NT2/D1 (cell line): ENCODE data around the gene GAGE12H.
"Not testable (repeated sequence)": the region's sequence is repeated elsewhere in the genome, so short reads cannot be mapped to it uniquely, and the experiment has no call there.

Experiments used
- DNase-seq: peaks from one replicate; pipeline ENCODE4 v3.0.0-alpha.2; 2011; ENCODE audit warnings: low read depth, low spot score
- H3K27me3 ChIP-seq: 2 replicates; pipeline ENCODE4 v1.6.0; 2011; ENCODE audit warnings: mild to moderate bottlenecking; ENCODE audit not compliant: insufficient read length, insufficient read depth
- H3K36me3 ChIP-seq: 2 replicates; pipeline ENCODE4 v1.6.1; 2011; ENCODE audit warnings: mild to moderate bottlenecking, low read length, mixed read lengths; ENCODE audit not compliant: insufficient read depth, insufficient read length
- H3K4me1 ChIP-seq: 2 replicates; pipeline ENCODE4 v1.5.1; 2011; ENCODE audit not compliant: insufficient read depth, insufficient read length
- H3K4me3 ChIP-seq: 2 replicates; pipeline ENCODE4 v1.5.1; 2011; ENCODE audit warnings: low read depth; ENCODE audit not compliant: insufficient read length
- H3K9ac ChIP-seq: 2 replicates; pipeline ENCODE4 v1.6.0; 2011; ENCODE audit warnings: low read depth; ENCODE audit not compliant: insufficient read length
- H3K9me3 ChIP-seq: 2 replicates; pipeline ENCODE4 v1.5.1; 2011; ENCODE audit warnings: mild to moderate bottlenecking, low read length; ENCODE audit not compliant: insufficient read depth

GAGE12H gene, protein sequence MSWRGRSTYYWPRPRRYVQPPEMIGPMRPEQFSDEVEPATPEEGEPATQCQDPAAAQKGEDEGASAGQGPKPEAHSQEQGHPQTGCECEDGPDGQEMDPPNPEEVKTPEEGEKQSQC

DNA sequence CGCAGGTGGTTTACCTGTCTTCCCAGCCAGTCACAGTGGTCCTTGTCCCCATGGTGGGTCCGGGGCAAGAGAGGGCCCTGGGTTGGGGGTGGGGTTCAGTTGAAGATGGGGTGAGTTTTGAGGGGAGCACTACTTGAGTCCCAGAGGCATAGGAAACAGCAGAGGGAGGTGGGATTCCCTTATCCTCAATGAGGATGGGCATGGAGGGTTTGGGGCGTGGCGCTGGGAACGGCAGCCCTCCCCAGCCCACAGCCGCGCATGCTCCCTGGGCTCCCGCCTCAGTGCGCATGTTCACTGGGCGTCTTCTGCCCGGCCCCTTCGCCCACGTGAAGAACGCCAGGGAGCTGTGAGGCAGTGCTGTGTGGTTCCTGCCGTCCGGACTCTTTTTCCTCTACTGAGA is at the start of gene GAGE12H:
Gene GAGE12H (plus strand): TSS at position 301 of the 400 bp plus-strand sequence. CDS start 1,155 bp downstream, outside the sequence.
- DNase-seq, H3K4me1 ChIP-seq, H3K9ac ChIP-seq, H3K4me3 ChIP-seq, H3K36me3 ChIP-seq, H3K27me3 ChIP-seq, H3K9me3 ChIP-seq: not testable (repeated sequence)

DNA sequence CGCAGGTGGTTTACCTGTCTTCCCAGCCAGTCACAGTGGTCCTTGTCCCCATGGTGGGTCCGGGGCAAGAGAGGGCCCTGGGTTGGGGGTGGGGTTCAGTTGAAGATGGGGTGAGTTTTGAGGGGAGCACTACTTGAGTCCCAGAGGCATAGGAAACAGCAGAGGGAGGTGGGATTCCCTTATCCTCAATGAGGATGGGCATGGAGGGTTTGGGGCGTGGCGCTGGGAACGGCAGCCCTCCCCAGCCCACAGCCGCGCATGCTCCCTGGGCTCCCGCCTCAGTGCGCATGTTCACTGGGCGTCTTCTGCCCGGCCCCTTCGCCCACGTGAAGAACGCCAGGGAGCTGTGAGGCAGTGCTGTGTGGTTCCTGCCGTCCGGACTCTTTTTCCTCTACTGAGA is 47.9 kb upstream of the GAGE12H start, which contains the start of gene GAGE12C:
Gene GAGE12C (plus strand): TSS at position 301 of the 400 bp plus-strand sequence. CDS start 1,155 bp downstream, outside the sequence.
- H3K27me3 ChIP-seq, H3K9ac ChIP-seq, DNase-seq, H3K9me3 ChIP-seq, H3K4me3 ChIP-seq, H3K36me3 ChIP-seq, H3K4me1 ChIP-seq: not testable (repeated sequence)

DNA sequence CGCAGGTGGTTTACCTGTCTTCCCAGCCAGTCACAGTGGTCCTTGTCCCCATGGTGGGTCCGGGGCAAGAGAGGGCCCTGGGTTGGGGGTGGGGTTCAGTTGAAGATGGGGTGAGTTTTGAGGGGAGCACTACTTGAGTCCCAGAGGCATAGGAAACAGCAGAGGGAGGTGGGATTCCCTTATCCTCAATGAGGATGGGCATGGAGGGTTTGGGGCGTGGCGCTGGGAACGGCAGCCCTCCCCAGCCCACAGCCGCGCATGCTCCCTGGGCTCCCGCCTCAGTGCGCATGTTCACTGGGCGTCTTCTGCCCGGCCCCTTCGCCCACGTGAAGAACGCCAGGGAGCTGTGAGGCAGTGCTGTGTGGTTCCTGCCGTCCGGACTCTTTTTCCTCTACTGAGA is 38.3 kb upstream of the GAGE12H start, which contains the start of gene GAGE12D:
Gene GAGE12D (plus strand): TSS at position 301 of the 400 bp plus-strand sequence. CDS start 1,155 bp downstream, outside the sequence.
- not testable (repeated sequence) for H3K4me1 ChIP-seq, DNase-seq, H3K4me3 ChIP-seq, H3K36me3 ChIP-seq, H3K9ac ChIP-seq, H3K9me3 ChIP-seq, H3K27me3 ChIP-seq

DNA sequence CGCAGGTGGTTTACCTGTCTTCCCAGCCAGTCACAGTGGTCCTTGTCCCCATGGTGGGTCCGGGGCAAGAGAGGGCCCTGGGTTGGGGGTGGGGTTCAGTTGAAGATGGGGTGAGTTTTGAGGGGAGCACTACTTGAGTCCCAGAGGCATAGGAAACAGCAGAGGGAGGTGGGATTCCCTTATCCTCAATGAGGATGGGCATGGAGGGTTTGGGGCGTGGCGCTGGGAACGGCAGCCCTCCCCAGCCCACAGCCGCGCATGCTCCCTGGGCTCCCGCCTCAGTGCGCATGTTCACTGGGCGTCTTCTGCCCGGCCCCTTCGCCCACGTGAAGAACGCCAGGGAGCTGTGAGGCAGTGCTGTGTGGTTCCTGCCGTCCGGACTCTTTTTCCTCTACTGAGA is 28.8 kb upstream of the GAGE12H start, which contains the start of gene GAGE12E:
Gene GAGE12E (plus strand): TSS at position 301 of the 400 bp plus-strand sequence. CDS start 1,155 bp downstream, outside the sequence.
- H3K36me3 ChIP-seq, H3K9me3 ChIP-seq, DNase-seq, H3K27me3 ChIP-seq, H3K9ac ChIP-seq, H3K4me1 ChIP-seq, H3K4me3 ChIP-seq: not testable (repeated sequence)

DNA sequence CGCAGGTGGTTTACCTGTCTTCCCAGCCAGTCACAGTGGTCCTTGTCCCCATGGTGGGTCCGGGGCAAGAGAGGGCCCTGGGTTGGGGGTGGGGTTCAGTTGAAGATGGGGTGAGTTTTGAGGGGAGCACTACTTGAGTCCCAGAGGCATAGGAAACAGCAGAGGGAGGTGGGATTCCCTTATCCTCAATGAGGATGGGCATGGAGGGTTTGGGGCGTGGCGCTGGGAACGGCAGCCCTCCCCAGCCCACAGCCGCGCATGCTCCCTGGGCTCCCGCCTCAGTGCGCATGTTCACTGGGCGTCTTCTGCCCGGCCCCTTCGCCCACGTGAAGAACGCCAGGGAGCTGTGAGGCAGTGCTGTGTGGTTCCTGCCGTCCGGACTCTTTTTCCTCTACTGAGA is 19.2 kb upstream of the GAGE12H start, which contains the start of gene GAGE12F:
Gene GAGE12F (plus strand): TSS at position 301 of the 400 bp plus-strand sequence. CDS start 1,155 bp downstream, outside the sequence.
- not testable (repeated sequence) for H3K27me3 ChIP-seq, H3K9ac ChIP-seq, H3K4me1 ChIP-seq, H3K36me3 ChIP-seq, H3K4me3 ChIP-seq, DNase-seq, H3K9me3 ChIP-seq

DNA sequence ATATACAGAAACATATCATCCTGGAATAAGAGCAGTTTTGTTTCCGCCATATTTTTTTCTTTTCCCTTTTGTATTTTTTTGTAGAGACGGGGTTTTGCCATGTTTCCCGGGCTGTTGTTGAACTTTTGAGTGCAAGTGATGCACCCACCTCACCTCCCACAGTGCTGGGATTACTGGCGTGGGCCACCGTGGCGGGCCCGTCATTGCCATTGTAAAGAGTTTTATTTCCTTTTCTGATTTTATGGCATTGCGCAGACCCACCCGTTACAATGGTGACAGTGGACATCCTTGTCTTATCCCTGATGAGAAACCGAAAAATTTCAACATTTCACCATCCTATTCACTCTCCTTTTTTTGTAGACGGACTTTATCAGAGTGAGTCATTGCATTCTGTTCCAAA is 11.0 kb upstream of the GAGE12H start:
- H3K36me3 ChIP-seq, DNase-seq, H3K9me3 ChIP-seq, H3K9ac ChIP-seq, H3K4me3 ChIP-seq, H3K27me3 ChIP-seq, H3K4me1 ChIP-seq: not testable (repeated sequence)

DNA sequence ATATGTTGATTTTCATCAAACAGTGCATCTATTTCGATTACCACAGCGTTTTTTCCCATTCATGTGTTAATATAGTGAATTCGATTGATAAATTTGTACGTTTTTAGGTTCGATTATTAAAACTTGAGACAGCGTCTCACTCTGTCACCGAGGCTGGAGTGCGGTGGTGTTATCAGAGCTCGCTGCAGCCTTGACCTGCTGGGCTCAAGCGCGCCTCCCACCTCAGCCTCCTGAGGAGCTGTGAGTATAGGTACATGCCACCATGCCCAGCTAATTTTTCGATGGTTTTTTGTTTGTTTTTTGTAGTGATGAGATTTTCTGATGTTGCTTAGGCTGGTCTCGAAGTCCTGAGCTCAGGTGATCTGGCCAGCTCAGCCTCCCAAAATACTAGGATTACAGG is 10.6 kb upstream of the GAGE12H start:
- not testable (repeated sequence) for H3K4me1 ChIP-seq, H3K4me3 ChIP-seq, H3K27me3 ChIP-seq, H3K9ac ChIP-seq, H3K9me3 ChIP-seq, H3K36me3 ChIP-seq, DNase-seq

DNA sequence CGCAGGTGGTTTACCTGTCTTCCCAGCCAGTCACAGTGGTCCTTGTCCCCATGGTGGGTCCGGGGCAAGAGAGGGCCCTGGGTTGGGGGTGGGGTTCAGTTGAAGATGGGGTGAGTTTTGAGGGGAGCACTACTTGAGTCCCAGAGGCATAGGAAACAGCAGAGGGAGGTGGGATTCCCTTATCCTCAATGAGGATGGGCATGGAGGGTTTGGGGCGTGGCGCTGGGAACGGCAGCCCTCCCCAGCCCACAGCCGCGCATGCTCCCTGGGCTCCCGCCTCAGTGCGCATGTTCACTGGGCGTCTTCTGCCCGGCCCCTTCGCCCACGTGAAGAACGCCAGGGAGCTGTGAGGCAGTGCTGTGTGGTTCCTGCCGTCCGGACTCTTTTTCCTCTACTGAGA is 9.6 kb upstream of the GAGE12H start, which contains the start of gene GAGE12G:
Gene GAGE12G (plus strand): TSS at position 301 of the 400 bp plus-strand sequence. CDS start 1,155 bp downstream, outside the sequence.
- H3K9me3 ChIP-seq, H3K4me1 ChIP-seq, H3K36me3 ChIP-seq, H3K9ac ChIP-seq, DNase-seq, H3K4me3 ChIP-seq, H3K27me3 ChIP-seq: not testable (repeated sequence)

DNA sequence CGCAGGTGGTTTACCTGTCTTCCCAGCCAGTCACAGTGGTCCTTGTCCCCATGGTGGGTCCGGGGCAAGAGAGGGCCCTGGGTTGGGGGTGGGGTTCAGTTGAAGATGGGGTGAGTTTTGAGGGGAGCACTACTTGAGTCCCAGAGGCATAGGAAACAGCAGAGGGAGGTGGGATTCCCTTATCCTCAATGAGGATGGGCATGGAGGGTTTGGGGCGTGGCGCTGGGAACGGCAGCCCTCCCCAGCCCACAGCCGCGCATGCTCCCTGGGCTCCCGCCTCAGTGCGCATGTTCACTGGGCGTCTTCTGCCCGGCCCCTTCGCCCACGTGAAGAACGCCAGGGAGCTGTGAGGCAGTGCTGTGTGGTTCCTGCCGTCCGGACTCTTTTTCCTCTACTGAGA is 9.4 kb downstream of the GAGE12H start, which contains the start of gene GAGE2A:
Gene GAGE2A (plus strand): TSS at position 301 of the 400 bp plus-strand sequence. CDS start 1,155 bp downstream, outside the sequence.
- DNase-seq, H3K36me3 ChIP-seq, H3K4me3 ChIP-seq: not testable (repeated sequence)

DNA sequence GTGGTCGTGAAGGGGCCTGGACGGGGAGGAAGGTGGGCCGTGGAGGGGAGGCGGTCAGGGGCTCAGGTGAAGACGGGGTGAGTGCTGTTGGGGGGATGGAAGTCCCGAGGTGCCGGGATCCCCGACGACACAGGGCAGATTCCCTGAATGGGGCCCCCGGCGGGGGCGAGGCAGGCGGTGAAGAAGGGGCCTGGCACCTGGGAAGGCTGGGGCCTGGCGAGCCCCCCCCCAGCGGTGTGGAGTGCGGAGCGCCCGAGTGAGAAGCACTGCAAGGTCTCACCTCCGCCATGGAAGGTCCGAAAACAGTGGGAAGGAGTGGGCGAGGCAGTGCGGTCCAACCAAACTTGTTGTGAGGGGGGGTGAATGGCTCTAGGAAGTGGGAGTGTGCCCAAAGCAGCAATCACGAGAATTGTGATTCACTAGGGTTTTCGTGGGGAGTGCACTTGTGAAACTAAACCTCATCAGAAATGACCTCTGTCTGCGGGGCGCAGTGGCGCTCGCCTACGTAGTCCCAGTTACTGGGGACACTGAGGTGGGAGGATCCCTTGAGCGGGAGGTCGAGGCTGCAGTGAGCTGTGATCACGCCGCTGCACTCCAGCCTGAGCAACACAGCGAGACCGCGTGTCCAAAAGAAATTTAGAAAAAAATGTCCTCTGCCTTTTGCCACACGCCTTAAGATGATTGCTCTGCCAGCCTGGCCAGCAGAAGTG is 10.2 kb downstream of the GAGE12H start:
- H3K4me1 ChIP-seq, H3K36me3 ChIP-seq, H3K9ac ChIP-seq, H3K4me3 ChIP-seq, H3K27me3 ChIP-seq, H3K9me3 ChIP-seq, DNase-seq: not testable (repeated sequence)

More for the DNA sequence above, 9.4 kb downstream of the GAGE12H start, which contains the start of gene GAGE2A:
- H3K4me1 ChIP-seq, H3K9me3 ChIP-seq, H3K9ac ChIP-seq, H3K27me3 ChIP-seq: not testable (repeated sequence)

DNA sequence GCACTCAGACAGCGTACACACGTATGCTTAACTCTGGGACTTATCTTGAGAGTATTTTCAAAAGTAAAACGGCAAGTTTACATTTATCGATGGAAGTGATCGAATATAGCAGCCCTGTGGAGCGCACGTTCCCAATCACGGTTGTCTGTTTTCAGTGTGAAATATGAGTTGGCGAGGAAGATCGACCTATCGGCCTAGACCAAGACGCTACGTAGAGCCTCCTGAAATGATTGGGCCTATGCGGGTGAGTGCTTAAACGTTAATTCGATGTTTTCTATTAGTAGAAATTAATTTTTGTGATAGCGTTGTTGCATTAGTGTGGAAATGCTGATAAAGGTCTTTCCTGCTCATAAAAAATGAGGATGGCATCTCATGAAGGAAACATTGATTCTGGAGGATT is 10.7 kb downstream of the GAGE12H start:
- not testable (repeated sequence) for H3K9ac ChIP-seq

DNA sequence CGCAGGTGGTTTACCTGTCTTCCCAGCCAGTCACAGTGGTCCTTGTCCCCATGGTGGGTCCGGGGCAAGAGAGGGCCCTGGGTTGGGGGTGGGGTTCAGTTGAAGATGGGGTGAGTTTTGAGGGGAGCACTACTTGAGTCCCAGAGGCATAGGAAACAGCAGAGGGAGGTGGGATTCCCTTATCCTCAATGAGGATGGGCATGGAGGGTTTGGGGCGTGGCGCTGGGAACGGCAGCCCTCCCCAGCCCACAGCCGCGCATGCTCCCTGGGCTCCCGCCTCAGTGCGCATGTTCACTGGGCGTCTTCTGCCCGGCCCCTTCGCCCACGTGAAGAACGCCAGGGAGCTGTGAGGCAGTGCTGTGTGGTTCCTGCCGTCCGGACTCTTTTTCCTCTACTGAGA is 19.0 kb downstream of the GAGE12H start, which contains the start of gene GAGE1:
Gene GAGE1 (plus strand): TSS at position 301 of the 400 bp plus-strand sequence. CDS start 1,155 bp downstream, outside the sequence.
- H3K4me3 ChIP-seq, H3K27me3 ChIP-seq, H3K4me1 ChIP-seq, H3K36me3 ChIP-seq, DNase-seq, H3K9me3 ChIP-seq, H3K9ac ChIP-seq: not testable (repeated sequence)

More for the DNA sequence above, 10.7 kb downstream of the GAGE12H start:
- not testable (repeated sequence) for H3K4me1 ChIP-seq, H3K9me3 ChIP-seq, H3K27me3 ChIP-seq, H3K4me3 ChIP-seq, DNase-seq, H3K36me3 ChIP-seq
